Fibroblast of mammary gland (primary cell): ENCODE results near the gene DUSP15.

Experiments used
- DNase-seq: peaks from one replicate; pipeline ENCODE4 v3.0.0-alpha.2; 2010; ENCODE audit warnings: low read depth
- H3K4me3 ChIP-seq: 2 replicates; pipeline ENCODE4 v1.5.1; 2011; ENCODE audit warnings: low read depth, mild to moderate bottlenecking, low read length, moderate library complexity; ENCODE audit not compliant: control insufficient read depth
- TF ChIP-seq, protein P1 (sequence below): conservative IDR thresholded peaks from 2 replicates; pipeline ENCODE4 v1.5.1; 2011; ENCODE audit warnings: low read depth, low read length, inconsistent platforms; ENCODE audit not compliant: control insufficient read depth, insufficient read depth

DUSP15 gene

DNA sequence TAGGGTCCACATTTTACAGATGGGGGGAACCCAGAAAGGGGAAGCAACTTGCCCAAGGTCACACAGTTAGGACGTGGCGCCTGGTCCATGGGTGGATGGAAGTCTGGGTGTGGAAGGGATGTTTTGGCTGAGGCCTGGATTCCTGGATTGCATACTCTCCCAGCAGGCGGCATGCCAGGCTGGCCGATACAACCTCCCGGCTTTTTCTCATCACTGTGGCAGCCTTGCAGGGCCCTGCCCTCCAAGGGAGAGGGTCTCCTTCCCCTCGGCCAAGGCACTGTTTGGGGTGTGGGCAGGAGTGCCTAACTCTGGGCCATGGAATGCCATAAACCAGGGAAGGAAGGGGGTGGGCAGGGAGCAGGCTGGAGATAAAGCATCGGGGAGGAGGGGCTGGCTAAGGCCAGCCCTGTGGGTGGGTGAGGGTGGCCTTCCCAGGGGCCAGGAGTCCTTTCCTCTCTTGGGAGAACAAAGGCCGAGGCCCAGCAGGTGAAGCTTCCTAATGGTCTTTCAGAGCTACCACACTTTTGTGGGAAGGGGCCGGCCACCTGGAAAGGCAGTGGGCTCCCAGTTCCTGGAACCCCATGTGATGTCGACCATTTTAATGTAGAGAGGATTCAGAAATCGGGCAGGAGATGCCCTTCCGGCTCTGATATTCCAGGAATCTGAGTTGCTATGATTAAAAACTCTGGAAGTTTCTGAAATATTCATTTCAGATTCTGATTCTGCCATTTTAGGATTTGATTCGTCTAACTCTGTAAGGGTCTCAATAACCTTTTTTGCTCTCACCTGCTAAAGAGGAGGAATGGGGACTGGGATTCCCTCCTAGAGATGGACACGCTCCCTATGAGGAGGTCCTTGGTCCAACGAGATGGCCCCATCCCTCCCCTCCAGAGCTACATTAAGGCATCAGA is 29.2 kb downstream of the DUSP15 start:
- no peak overlapping the region for H3K4me3 ChIP-seq
- no peak for DNase-seq
- TF ChIP-seq, protein P1, sequence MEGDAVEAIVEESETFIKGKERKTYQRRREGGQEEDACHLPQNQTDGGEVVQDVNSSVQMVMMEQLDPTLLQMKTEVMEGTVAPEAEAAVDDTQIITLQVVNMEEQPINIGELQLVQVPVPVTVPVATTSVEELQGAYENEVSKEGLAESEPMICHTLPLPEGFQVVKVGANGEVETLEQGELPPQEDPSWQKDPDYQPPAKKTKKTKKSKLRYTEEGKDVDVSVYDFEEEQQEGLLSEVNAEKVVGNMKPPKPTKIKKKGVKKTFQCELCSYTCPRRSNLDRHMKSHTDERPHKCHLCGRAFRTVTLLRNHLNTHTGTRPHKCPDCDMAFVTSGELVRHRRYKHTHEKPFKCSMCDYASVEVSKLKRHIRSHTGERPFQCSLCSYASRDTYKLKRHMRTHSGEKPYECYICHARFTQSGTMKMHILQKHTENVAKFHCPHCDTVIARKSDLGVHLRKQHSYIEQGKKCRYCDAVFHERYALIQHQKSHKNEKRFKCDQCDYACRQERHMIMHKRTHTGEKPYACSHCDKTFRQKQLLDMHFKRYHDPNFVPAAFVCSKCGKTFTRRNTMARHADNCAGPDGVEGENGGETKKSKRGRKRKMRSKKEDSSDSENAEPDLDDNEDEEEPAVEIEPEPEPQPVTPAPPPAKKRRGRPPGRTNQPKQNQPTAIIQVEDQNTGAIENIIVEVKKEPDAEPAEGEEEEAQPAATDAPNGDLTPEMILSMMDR = no peak

DNA sequence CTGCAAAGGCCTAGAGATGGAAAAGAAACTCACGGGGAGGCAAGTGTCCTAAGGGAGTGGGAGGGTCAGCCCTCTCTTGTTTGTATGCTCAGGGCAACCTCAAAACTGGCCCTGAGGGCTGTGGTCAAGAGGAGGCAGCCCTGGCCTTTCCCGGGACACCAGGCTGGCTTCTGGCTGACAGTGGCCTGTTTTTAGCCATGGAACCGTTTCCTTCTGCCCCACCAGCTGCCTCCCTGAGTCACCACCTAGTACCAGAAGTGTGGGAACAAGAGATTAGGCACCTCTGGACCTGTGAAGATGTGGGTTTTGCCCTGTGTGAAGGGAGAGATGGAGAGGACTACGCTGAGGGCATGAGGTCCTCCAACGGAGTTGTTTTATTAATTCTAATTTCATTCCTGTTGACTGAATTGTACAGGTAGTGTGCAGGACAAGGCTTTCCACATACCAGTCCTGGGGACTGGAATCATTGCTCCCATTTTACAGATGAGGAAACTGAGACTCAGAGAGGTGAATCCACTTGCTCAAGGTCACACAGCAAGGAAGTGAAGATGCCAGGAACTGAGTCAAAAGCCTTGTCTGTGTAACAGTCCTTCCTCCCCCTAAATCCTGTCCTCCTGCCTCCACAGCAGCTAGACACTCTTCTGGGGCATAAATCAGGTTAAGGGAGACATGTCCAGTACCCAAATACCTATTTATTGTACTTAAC is 30.4 kb downstream of the DUSP15 start:
- peak; percentile 14 for DNase-seq
- H3K4me3 ChIP-seq = no peak overlapping the region
- TF ChIP-seq, protein P1 = no peak

DNA sequence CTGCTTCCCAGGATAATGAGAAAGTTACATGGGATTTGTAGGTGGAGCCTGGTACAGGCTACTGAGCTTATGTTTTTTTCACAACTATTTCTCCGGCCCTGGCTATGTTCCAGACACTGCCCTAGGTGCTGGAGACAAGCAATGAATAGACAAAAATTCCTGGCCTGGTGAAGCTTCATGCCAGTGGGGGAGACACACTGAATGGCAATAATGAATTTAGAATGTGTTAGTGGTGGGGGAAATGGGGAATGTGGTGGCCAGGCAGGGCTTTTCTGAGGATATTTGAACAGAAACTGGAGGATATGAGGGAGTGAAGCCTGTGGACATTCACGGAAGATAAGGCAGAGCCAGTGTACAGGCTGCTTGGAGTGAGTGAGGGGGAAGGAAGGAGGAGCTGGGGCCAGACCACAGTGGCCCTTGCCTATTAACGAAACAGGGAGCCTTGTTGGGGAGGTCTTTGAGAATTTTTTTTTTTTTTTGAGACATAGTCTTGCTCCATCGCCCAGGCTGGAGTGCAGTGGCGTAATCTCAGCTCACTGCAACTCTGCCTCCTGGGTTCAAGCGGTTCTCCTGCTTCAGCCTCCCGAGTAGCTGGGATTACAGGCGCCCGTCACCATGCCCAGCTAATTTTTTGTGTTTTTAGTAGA is 31.6 kb downstream of the DUSP15 start:
- no peak for DNase-seq
- TF ChIP-seq, protein P1 = no peak
- no peak overlapping the region for H3K4me3 ChIP-seq

DNA sequence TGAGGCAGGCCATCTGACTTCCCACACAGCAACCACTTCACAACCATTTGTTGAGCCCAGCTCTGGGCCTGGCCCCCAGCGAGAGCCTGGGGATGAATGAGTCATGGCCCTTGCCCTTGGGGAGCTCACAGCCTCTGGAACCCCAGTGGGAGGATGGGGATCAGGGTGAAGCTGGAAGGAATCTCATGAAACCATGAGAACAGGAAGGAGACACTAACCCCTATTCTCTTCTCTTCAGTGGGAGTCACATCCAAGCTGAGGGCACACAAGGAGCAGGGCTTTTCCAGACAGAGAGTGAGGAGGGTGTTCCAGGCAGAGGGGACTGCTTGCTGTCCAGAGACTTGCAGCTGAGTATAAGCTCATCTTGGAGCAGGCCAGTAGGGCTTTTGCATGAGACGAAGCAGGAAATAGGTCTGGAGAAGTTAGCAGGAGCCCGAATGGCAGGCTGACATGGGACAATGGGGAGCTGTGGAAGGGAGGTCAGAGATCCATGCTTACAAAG is 32.4 kb downstream of the DUSP15 start:
- TF ChIP-seq, protein P1 = no peak
- DNase-seq = peak; percentile 53
- H3K4me3 ChIP-seq = no peak overlapping the region

DNA sequence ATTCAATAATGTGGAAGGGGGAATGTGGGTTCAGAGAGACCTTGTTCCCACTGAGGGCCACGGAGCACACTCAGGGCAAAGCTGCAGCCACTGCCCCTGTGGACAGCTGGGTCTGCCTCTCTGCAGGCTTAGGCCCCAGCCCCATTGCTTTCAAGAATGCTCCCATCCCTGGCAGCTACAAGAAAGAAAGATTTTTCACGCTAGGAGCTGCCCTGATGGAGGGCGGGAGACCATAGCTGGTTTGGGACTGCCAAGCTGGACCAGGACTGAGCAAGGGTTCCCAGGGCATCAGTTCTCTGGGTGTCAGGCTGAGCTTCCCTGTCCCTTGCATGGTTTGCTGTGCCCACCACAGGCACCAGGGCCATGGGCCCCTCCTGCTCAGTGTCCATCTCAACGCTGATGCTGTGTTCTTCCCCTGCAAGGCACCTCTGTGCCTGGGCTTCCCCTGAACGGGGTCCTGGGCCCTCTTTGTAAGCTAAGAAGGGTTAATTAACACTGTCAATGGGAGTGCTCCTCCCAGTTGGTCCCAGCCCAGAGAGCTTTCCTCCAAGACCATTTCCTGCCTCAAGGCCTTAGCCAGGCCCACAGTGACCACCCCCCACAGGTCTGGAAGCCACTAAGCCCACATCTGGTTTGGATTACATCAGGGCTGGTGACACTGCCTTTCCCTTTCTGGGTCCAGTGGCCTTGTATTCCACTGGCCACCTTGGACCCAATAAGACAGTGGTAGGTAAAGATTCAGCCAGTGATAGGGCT is 33.3 kb downstream of the DUSP15 start:
- TF ChIP-seq, protein P1 = no peak
- H3K4me3 ChIP-seq = no peak overlapping the region
- no peak for DNase-seq
